Tibial artery (tissue), 4 donors: ENCODE data around the gene DCAF7.

ENCODE experiments used
- DNase-seq, 2 donors: peaks; one replicate each; pipeline ENCODE4 v3.0.0-alpha.2; 2019
- H3K27ac ChIP-seq, 2 donors: fragments of 200-600 bp; sonication (generic) in 1 of 2; 1 replicate in 1 of 2; 2 replicates in 1 of 2; pipeline ENCODE4 v1.5.1; 2018 to 2019; ENCODE audit warnings: mild to moderate bottlenecking in 1 of 2
- H3K27me3 ChIP-seq, 2 donors: fragments of 200-600 bp; sonication (generic) in 1 of 2; one replicate each; pipeline versions ENCODE4 v1.5.1 to v1.6.0; 2016 to 2019
- H3K36me3 ChIP-seq, 3 donors: fragments of 200-600 bp; sonication (generic) in 2 of 3; one replicate each; pipeline ENCODE4 v1.5.1; 2016 to 2019; ENCODE audit warnings: mild to moderate bottlenecking in 2 of 3
- H3K4me1 ChIP-seq, 4 donors: fragments of 200-600 bp; sonication (generic) in 2 of 4; 1 replicate in 3 of 4; 2 replicates in 1 of 4; pipeline ENCODE4 v1.5.1; 2016 to 2019
- H3K4me3 ChIP-seq, 2 donors: fragments of 200-600 bp; sonication (generic) in 1 of 2; 1 replicate in 1 of 2; 2 replicates in 1 of 2; pipeline ENCODE4 v1.5.1; 2018 to 2019; ENCODE audit warnings: mild to moderate bottlenecking in 2 of 2
- H3K9me3 ChIP-seq, 3 donors: fragments of 200-600 bp; sonication (generic) in 1 of 3; one replicate each; pipeline ENCODE4 v1.5.1; 2016 to 2019
- CTCF ChIP-seq, 2 experiments: fragments of 200-600 bp in 1 of 2; fragments of 450-650 bp in 1 of 2; IDR thresholded peaks; one replicate each; pipeline ENCODE4 v1.5.1; 2017 to 2019; ENCODE audit warnings: antibody characterized with exemption in 2 of 2, mild to moderate bottlenecking in 1 of 2, moderate library complexity in 1 of 2
- intact Hi-C: fragments of 100-400 bp; cut with DNase I; formaldehyde crosslinking; loops from one replicate; pipeline ENCODE4 v1.15.0; 2023; ENCODE audit warnings: low total_unique reads

Gene DCAF7

DNA sequence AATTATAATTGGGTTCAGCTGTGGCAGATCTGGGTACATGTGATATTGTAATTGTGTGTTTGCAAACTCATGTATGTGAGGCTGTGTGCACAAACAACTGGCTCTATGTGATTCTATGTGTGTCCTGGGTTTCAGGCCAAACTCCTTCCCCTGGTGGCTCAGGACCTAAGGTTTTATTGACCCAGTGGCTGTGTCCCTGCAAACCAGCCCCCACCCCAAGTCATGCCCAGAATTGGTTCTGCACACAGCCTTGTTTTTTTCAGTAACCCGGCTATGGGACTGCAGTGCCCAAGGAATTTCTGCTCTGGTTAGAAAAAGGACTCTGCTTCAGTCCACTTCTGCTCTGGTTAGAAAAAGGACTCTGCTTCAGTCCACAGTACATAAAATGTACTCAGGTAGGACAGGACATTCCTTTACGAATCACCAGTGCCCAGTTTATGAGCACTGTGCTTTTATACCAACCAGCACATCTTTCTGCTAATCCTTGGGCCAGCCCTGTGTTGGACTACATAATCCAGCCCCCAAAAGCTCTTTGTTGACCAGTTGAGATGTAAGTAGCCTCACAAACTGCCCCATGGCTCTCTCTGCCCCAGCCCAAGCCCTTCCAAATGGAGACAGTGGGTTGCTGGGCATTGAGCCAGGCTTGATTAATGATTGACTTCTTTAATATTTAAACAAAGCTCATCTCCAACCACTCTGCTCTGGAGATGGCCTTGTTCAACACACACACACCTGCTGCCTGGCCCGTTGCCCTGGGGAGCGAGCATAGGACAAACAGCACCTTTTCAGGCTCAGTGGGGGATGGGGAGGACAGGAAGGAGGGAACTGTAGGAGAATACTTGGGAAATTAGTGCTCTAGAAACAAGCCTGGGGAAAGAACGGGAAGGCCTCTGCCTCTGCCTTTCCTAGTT, 30.1 kb upstream of the DCAF7 start:
- H3K27me3 ChIP-seq: peaks cover 0 to 40% of the 10 kb centered on the region in 2 donors
- H3K4me3 ChIP-seq: no peak overlapping the region
- peaks cover 0 to 7% (median 2%) of the 10 kb centered on the region in 4 donors for H3K4me1 ChIP-seq
- DNase-seq: no peak
- H3K9me3 ChIP-seq: no peaks in the 10 kb centered on the region
- no peak for TF ChIP-seq CTCF (IDR thresholded peaks at IDR 0.05)
- no peak overlapping the region for H3K27ac ChIP-seq
- intact Hi-C loops: no loop called here
- H3K36me3 ChIP-seq: no peaks in the 10 kb centered on the region

GRCh38 chr17:63523253-63523855, 26.9 kb upstream of the DCAF7 start, which contains the start of gene KCNH6:
Gene KCNH6, plus strand, starts transcription at chr17:63523358. Its CDS starts 56 bp downstream, at chr17:63523414.
- Histone ChIP-seq H3K27ac (no peak within 1 kb of the TSS), H3K36me3 (no peaks in the 10 kb centered on the region), H3K4me3 (peak within 1 kb of the TSS in 1 of 2 donors; percentile 7), H3K9me3 (no peaks in the 10 kb centered on the region), H3K27me3 (peaks cover 0 to 51% of the 10 kb centered on the region in 2 donors), H3K4me1 (peaks cover 0 to 7% (median 2%) of the 10 kb centered on the region in 4 donors)
- no peak for TF ChIP-seq CTCF (IDR thresholded peaks at IDR 0.05)
- DNase-seq: no peak
- intact Hi-C loops: no loop called here

GRCh38 chr17:63524051-63524450, 26.2 kb upstream of the DCAF7 start:
- no peaks in the 10 kb centered on the region for H3K9me3 ChIP-seq
- peaks cover 0 to 46% of the 10 kb centered on the region in 2 donors for H3K27me3 ChIP-seq
- H3K27ac ChIP-seq: no peak overlapping the region
- H3K4me3 ChIP-seq: no peak overlapping the region
- intact Hi-C loops: no loop called here
- DNase-seq: no peak
- no peaks in the 10 kb centered on the region for H3K36me3 ChIP-seq
- peaks cover 0 to 7% (median 2%) of the 10 kb centered on the region in 4 donors for H3K4me1 ChIP-seq
- TF ChIP-seq CTCF (IDR thresholded peaks at IDR 0.05): no peak

GRCh38 chr17:63525190-63525946, 24.9 kb upstream of the DCAF7 start:
- intact Hi-C loops: no loop called here
- Histone ChIP-seq H3K4me1 (peaks cover 0 to 7% (median 2%) of the 10 kb centered on the region in 4 donors), H3K27me3 (peaks cover 0 to 40% of the 10 kb centered on the region in 2 donors), H3K9me3 (no peaks in the 10 kb centered on the region), H3K4me3 (no peak overlapping the region), H3K36me3 (no peaks in the 10 kb centered on the region), H3K27ac (no peak overlapping the region)
- no peak for TF ChIP-seq CTCF (IDR thresholded peaks at IDR 0.05)
- DNase-seq: no peak

DNA sequence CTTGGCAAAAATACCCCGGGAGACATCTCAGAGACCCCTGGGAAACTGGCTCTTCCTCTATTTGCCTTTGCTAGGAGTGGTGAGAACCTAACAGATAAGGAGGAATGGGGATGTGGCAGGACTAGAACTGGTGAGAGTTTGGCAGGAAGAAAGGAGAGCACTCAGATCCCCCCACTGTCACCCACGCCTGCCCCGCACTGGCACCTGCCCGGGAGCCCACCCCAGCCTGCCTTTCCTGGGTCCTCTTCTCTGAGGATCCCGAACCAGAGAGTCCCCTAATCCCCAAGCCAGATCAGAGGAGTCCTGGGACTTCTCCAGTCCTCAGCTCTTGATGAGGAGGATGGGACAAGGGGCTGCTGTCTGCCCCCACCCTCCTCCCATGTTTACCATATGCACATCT, 23.4 kb upstream of the DCAF7 start:
- intact Hi-C loops: no loop called here
- H3K4me3 ChIP-seq: no peak overlapping the region
- DNase-seq: no peak
- no peak for TF ChIP-seq CTCF (IDR thresholded peaks at IDR 0.05)
- H3K36me3 ChIP-seq: no peaks in the 10 kb centered on the region
- H3K4me1 ChIP-seq: peaks cover 0 to 7% (median 2%) of the 10 kb centered on the region in 4 donors
- H3K9me3 ChIP-seq: no peaks in the 10 kb centered on the region
- H3K27ac ChIP-seq: no peak overlapping the region
- H3K27me3 ChIP-seq: peaks cover 0 to 40% of the 10 kb centered on the region in 2 donors
